Measurements from ENCODE around the gene FAM124B.

The FAM124B gene

GRCh38 chr2:224429441-224429810 is 27.5 kb upstream of the FAM124B start:
- H3K9ac ChIP-seq (ENCODE audit: low read length) = no peak overlapping the region

GRCh38 chr2:224428787-224429440 is 27.0 kb upstream of the FAM124B start:
- H3K27me3 ChIP-seq (ENCODE audit: insufficient read depth, low read length) = no peaks in the 10 kb centered on the region
- H3K9me2 ChIP-seq (ENCODE audit: low read depth, low read length) = no peaks in the 10 kb centered on the region
- H3K4me1 ChIP-seq (ENCODE audit: insufficient read depth, low read length, severe bottlenecking) = no peaks in the 10 kb centered on the region
- H2AFZ ChIP-seq (ENCODE audit: low read length) = no peak overlapping the region
- no peak overlapping the region for H3K4me2 ChIP-seq (ENCODE audit: low read length)
- no peaks in the 10 kb centered on the region for H3K36me3 ChIP-seq (ENCODE audit: insufficient read depth, low read length)
- no peaks in the 10 kb centered on the region for H3F3A ChIP-seq (ENCODE audit: insufficient read depth, low read length)
- H3K79me2 ChIP-seq (ENCODE audit: insufficient read depth, low read length) = no peaks in the 10 kb centered on the region
- H3K27ac ChIP-seq (ENCODE audit: low read depth, low read length, poor library complexity, severe bottlenecking) = no peak overlapping the region
- H4K20me1 ChIP-seq (ENCODE audit: insufficient read depth, low read length) = no peaks in the 10 kb centered on the region
- H3K4me3 ChIP-seq (ENCODE audit: low read depth, low read length, poor library complexity, severe bottlenecking) = no peak overlapping the region
- H3K9ac ChIP-seq (ENCODE audit: low read length) = no peak overlapping the region
- H3K9me3 ChIP-seq (ENCODE audit: low read length) = no peaks in the 10 kb centered on the region; the same call in 1 of the 2 replicates
- no peak for TF ChIP-seq EZH2 (IDR thresholded peaks at IDR 0.05; ENCODE audit: borderline replicate concordance, low read length)
- no peak for TF ChIP-seq CTCF (IDR thresholded peaks at IDR 0.05; ENCODE audit: low read length)

More at GRCh38 chr2:224429441-224429810, 27.5 kb upstream of the FAM124B start:
- Histone ChIP-seq H3F3A (ENCODE audit: insufficient read depth, low read length) (no peaks in the 10 kb centered on the region), H4K20me1 (ENCODE audit: insufficient read depth, low read length) (no peaks in the 10 kb centered on the region), H2AFZ (ENCODE audit: low read length) (no peak overlapping the region), H3K79me2 (ENCODE audit: insufficient read depth, low read length) (no peaks in the 10 kb centered on the region), H3K27ac (ENCODE audit: low read depth, low read length, poor library complexity, severe bottlenecking) (no peak overlapping the region), H3K4me3 (ENCODE audit: low read depth, low read length, poor library complexity, severe bottlenecking) (no peak overlapping the region), H3K9me2 (ENCODE audit: low read depth, low read length) (no peaks in the 10 kb centered on the region), H3K27me3 (ENCODE audit: insufficient read depth, low read length) (no peaks in the 10 kb centered on the region), H3K9me3 (ENCODE audit: low read length) (no peaks in the 10 kb centered on the region; the same call in 1 of the 2 replicates), H3K4me2 (ENCODE audit: low read length) (no peak overlapping the region), H3K4me1 (ENCODE audit: insufficient read depth, low read length, severe bottlenecking) (no peaks in the 10 kb centered on the region), H3K36me3 (ENCODE audit: insufficient read depth, low read length) (no peaks in the 10 kb centered on the region)
- TF ChIP-seq CTCF (IDR thresholded peaks at IDR 0.05; ENCODE audit: low read length) (no peak), EZH2 (IDR thresholded peaks at IDR 0.05; ENCODE audit: borderline replicate concordance, low read length) (no peak)

GRCh38 chr2:224427471-224427870 is 25.6 kb upstream of the FAM124B start:
- H3K4me1 ChIP-seq (ENCODE audit: insufficient read depth, low read length, severe bottlenecking) = no peaks in the 10 kb centered on the region
- no peak overlapping the region for H3K4me2 ChIP-seq (ENCODE audit: low read length)
- H4K20me1 ChIP-seq (ENCODE audit: insufficient read depth, low read length) = no peaks in the 10 kb centered on the region
- H3K4me3 ChIP-seq (ENCODE audit: low read depth, low read length, poor library complexity, severe bottlenecking) = no peak overlapping the region
- no peak overlapping the region for H2AFZ ChIP-seq (ENCODE audit: low read length)
- H3K79me2 ChIP-seq (ENCODE audit: insufficient read depth, low read length) = no peaks in the 10 kb centered on the region
- no peaks in the 10 kb centered on the region; the same call in 1 of the 2 replicates for H3K9me3 ChIP-seq (ENCODE audit: low read length)
- no peak overlapping the region for H3K27ac ChIP-seq (ENCODE audit: low read depth, low read length, poor library complexity, severe bottlenecking)
- no peak overlapping the region for H3K9ac ChIP-seq (ENCODE audit: low read length)
- no peaks in the 10 kb centered on the region for H3F3A ChIP-seq (ENCODE audit: insufficient read depth, low read length)
- H3K36me3 ChIP-seq (ENCODE audit: insufficient read depth, low read length) = no peaks in the 10 kb centered on the region
- TF ChIP-seq EZH2 (IDR thresholded peaks at IDR 0.05; ENCODE audit: borderline replicate concordance, low read length) = no peak
- no peaks in the 10 kb centered on the region; the same call in 1 of the 2 replicates for H3K9me2 ChIP-seq (ENCODE audit: low read depth, low read length)
- no peaks in the 10 kb centered on the region for H3K27me3 ChIP-seq (ENCODE audit: insufficient read depth, low read length)

- Histone ChIP-seq H3K27me3 (ENCODE audit: insufficient read depth, low read length) (no peaks in the 10 kb centered on the region), H3F3A (ENCODE audit: insufficient read depth, low read length) (no peaks in the 10 kb centered on the region), H3K4me1 (ENCODE audit: insufficient read depth, low read length, severe bottlenecking) (no peaks in the 10 kb centered on the region), H3K9me2 (ENCODE audit: low read depth, low read length) (no peaks in the 10 kb centered on the region; the same call in 1 of the 2 replicates), H3K36me3 (ENCODE audit: insufficient read depth, low read length) (no peaks in the 10 kb centered on the region), H3K4me2 (ENCODE audit: low read length) (no peak overlapping the region), H3K9ac (ENCODE audit: low read length) (no peak overlapping the region), H3K4me3 (ENCODE audit: low read depth, low read length, poor library complexity, severe bottlenecking) (no peak overlapping the region), H3K27ac (ENCODE audit: low read depth, low read length, poor library complexity, severe bottlenecking) (no peak overlapping the region), H3K79me2 (ENCODE audit: insufficient read depth, low read length) (no peaks in the 10 kb centered on the region), H2AFZ (ENCODE audit: low read length) (no peak overlapping the region), H3K9me3 (ENCODE audit: low read length) (no peaks in the 10 kb centered on the region; the same call in 1 of the 2 replicates), H4K20me1 (ENCODE audit: insufficient read depth, low read length) (no peaks in the 10 kb centered on the region)
- TF ChIP-seq CTCF (IDR thresholded peaks at IDR 0.05; ENCODE audit: low read length) (no peak), EZH2 (IDR thresholded peaks at IDR 0.05; ENCODE audit: borderline replicate concordance, low read length) (no peak)
These were observed 24.7 kb upstream of the FAM124B start for GRCh38 chr2:224426656-224427055.

All from OCI-LY1 (cell line).